ENCODE data around the gene SYCN. TPM values are rescaled to one million over a fixed set of nuclear protein-coding genes. Genes with fewer than 3 reads are reported as not detected.

Gene SYCN
- total RNA-seq (not detected), polyA plus RNA-seq (ENCODE audit: insufficient read length in 6 of 6) (not detected)
- long read RNA-seq, donor 1 = 0 reads
- long read RNA-seq, donor 2 = 0 reads
- long read RNA-seq, donor 3 = 0 reads
- long read RNA-seq, donor 4 = 0 reads
- long read RNA-seq, donor 5 = 0 reads
- long read RNA-seq, donor 6 = 0 reads
- long read RNA-seq, donor 7 = 0 reads
- long read RNA-seq, donor 8 = 0 reads
- long read RNA-seq, donor 9 = 0 reads
- long read RNA-seq, donor 10 = 0 reads
- long read RNA-seq, donor 11 = 0 reads
- long read RNA-seq, donor 12 = 0 reads

GRCh38 chr19:39203372-39204341, at the start of gene SYCN:
TSS of gene SYCN (minus strand) at chr19:39204263. CDS start at chr19:39204254, 9 bp downstream.
- ATAC-seq = peak; percentile 47
- intact Hi-C loops (cut with DNase I) = no loop called here
- no peaks in the 10 kb centered on the region for H3K36me3 ChIP-seq
- no peak for DNase-seq
- TF ChIP-seq, protein P1, sequence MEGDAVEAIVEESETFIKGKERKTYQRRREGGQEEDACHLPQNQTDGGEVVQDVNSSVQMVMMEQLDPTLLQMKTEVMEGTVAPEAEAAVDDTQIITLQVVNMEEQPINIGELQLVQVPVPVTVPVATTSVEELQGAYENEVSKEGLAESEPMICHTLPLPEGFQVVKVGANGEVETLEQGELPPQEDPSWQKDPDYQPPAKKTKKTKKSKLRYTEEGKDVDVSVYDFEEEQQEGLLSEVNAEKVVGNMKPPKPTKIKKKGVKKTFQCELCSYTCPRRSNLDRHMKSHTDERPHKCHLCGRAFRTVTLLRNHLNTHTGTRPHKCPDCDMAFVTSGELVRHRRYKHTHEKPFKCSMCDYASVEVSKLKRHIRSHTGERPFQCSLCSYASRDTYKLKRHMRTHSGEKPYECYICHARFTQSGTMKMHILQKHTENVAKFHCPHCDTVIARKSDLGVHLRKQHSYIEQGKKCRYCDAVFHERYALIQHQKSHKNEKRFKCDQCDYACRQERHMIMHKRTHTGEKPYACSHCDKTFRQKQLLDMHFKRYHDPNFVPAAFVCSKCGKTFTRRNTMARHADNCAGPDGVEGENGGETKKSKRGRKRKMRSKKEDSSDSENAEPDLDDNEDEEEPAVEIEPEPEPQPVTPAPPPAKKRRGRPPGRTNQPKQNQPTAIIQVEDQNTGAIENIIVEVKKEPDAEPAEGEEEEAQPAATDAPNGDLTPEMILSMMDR (IDR thresholded peaks at IDR 0.05) = no peak
- H3K27me3 ChIP-seq = peaks cover 15 to 75% of the 10 kb centered on the region in 2 donors
- H3K4me3 ChIP-seq = no peak within 1 kb of the TSS
- no peak within 1 kb of the TSS for H3K27ac ChIP-seq
- H3K4me1 ChIP-seq = no peaks in the 10 kb centered on the region
- H3K9me3 ChIP-seq = no peaks in the 10 kb centered on the region

GRCh38 chr19:39253374-39254149, 49.5 kb upstream of the SYCN start:
- H3K27me3 ChIP-seq = peaks cover 6 to 43% of the 10 kb centered on the region in 2 donors
- ATAC-seq (no peak), DNase-seq (no peak)
- no peaks in the 10 kb centered on the region for H3K36me3 ChIP-seq
- no peak overlapping the region for H3K27ac ChIP-seq
- H3K4me3 ChIP-seq = no peak overlapping the region
- TF ChIP-seq, protein P1 (IDR thresholded peaks at IDR 0.05) = no peak
- intact Hi-C loops (cut with DNase I) = no loop called here
- no peaks in the 10 kb centered on the region for H3K4me1 ChIP-seq
- no peaks in the 10 kb centered on the region for H3K9me3 ChIP-seq

GRCh38 chr19:39252458-39252857, 48.4 kb upstream of the SYCN start:
- ATAC-seq = no peak
- peaks cover 17 to 54% of the 10 kb centered on the region in 2 donors for H3K27me3 ChIP-seq

GRCh38 chr19:39251846-39252245, 47.8 kb upstream of the SYCN start:
- H3K4me1 ChIP-seq = peaks cover 0 to 4% of the 10 kb centered on the region in 2 donors
- H3K9me3 ChIP-seq = no peaks in the 10 kb centered on the region
- ATAC-seq = no peak
- intact Hi-C loops (cut with DNase I) = no loop called here
- H3K4me3 ChIP-seq = no peak overlapping the region
- H3K27ac ChIP-seq = no peak overlapping the region
- peaks cover 22 to 56% of the 10 kb centered on the region in 2 donors for H3K27me3 ChIP-seq
- no peak for DNase-seq
- TF ChIP-seq, protein P1 (IDR thresholded peaks at IDR 0.05) = no peak
- no peaks in the 10 kb centered on the region for H3K36me3 ChIP-seq

More at GRCh38 chr19:39252458-39252857, 48.4 kb upstream of the SYCN start:
- intact Hi-C loops (cut with DNase I) = no loop called here
- H3K36me3 ChIP-seq = no peaks in the 10 kb centered on the region
- peaks cover 0 to 1% of the 10 kb centered on the region in 2 donors for H3K4me1 ChIP-seq
- TF ChIP-seq, protein P1 (IDR thresholded peaks at IDR 0.05) = no peak
- no peak for DNase-seq
- H3K27ac ChIP-seq = no peak overlapping the region
- no peaks in the 10 kb centered on the region for H3K9me3 ChIP-seq
- H3K4me3 ChIP-seq = no peak overlapping the region

Measured in left lung (tissue), 14 donors.